Retinal pigment epithelial cell (primary cell): ENCODE data around the gene MAL.

Experiments used
- DNase-seq: peaks from one replicate; pipeline ENCODE4 v3.0.0-alpha.2; 2010; ENCODE audit warnings: low read depth
- H3K4me3 ChIP-seq: 2 replicates; pipeline ENCODE4 v1.5.1; 2011; ENCODE audit warnings: mild to moderate bottlenecking, low read length, control low read depth, moderate library complexity
- CTCF ChIP-seq: conservative IDR thresholded peaks from 2 replicates; pipeline ENCODE4 v1.5.1; 2011; ENCODE audit warnings: low read depth, low read length, control low read depth, inconsistent platforms

The MAL gene

GRCh38 chr2:94997981-94998930, 27.3 kb upstream of the MAL start:
- DNase-seq, result no peak
- no peak for TF ChIP-seq CTCF
- H3K4me3 ChIP-seq, result no peak overlapping the region

DNA sequence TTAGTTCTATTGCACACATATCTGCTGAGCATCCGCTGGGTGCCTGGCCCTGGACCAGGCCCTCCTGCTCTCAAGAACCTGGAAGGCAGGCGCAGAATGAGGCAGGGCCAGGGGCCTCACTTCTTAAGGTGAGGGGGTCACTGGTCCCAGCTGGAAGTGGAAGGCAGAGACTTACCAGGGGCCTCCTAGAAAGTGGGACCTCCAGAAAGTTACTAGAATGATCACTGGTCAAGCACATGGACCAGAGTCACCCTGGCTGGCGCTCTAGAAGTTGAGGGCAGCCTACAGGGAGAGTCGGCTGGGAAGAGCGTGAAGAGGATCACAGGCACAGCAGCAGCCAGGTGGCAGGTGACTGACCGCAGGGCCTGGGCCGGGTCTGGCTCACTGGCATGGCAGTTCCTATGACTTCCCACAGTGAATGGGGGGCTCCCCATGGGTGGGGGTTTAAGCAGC, 26.1 kb upstream of the MAL start:
- no peak for TF ChIP-seq CTCF
- no peak overlapping the region for H3K4me3 ChIP-seq
- DNase-seq, result no peak

GRCh38 chr2:95001051-95001562, 24.4 kb upstream of the MAL start:
- no peak for TF ChIP-seq CTCF
- H3K4me3 ChIP-seq, result no peak overlapping the region
- no peak for DNase-seq

DNA sequence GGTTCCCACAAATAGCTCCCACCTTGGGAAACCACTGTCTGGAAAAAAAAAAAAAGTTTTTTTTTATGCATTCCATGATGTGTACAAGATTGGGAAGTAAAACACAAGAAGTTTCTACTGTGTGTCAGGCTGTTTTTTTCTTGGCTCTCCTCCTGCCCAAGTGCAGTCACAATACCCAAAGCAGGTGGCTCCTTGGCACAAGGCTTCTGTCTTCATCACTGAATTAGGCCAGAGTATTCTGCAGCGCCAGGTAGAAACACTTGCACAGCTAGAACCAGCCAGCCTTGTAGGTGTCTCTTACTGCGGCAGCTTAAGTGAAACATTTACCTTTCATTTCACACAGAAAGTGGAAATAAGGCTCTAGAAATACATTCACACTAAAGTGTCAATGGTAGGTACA, 23.8 kb upstream of the MAL start:
- no peak overlapping the region for H3K4me3 ChIP-seq
- no peak for TF ChIP-seq CTCF
- DNase-seq, result no peak

GRCh38 chr2:95002498-95002897, 23.0 kb upstream of the MAL start:
- TF ChIP-seq CTCF, result no peak
- no peak overlapping the region for H3K4me3 ChIP-seq
- no peak for DNase-seq

GRCh38 chr2:95004287-95004686, 21.2 kb upstream of the MAL start:
- no peak for TF ChIP-seq CTCF
- no peak for DNase-seq
- H3K4me3 ChIP-seq, result no peak overlapping the region

- no peak for DNase-seq
- no peak overlapping the region for H3K4me3 ChIP-seq
- TF ChIP-seq CTCF, result no peak
These were observed 20.8 kb upstream of the MAL start for GRCh38 chr2:95004711-95005110.
